Endothelial cell of umbilical vein (primary cell): Measurements from ENCODE around the gene ESRRA.

Source experiments
- CTCF ChIP-seq, 2 donors: IDR thresholded peaks; 1 replicate in 1 of 2; 2 replicates in 1 of 2; pipeline ENCODE4 v1.5.1; 2011; ENCODE audit warnings: low read length in 2 of 2, mild to moderate bottlenecking in 2 of 2, moderate library complexity in 2 of 2, control low read depth in 1 of 2, inconsistent platforms in 1 of 2, low read depth in 1 of 2; ENCODE audit not compliant: insufficient read depth in 1 of 2; ENCODE audit errors: extremely low read depth in 1 of 2
- EZH2 ChIP-seq: IDR thresholded peaks from 2 replicates; pipeline ENCODE4 v1.6.1; 2012; ENCODE audit warnings: borderline replicate concordance, low read depth, mild to moderate bottlenecking, moderate library complexity, low read length, inconsistent platforms; ENCODE audit not compliant: severe bottlenecking
- FOS ChIP-seq: IDR thresholded peaks from 2 replicates; pipeline ENCODE4 v1.6.1; 2011; ENCODE audit warnings: mild to moderate bottlenecking, low read length, moderate library complexity, borderline replicate concordance; ENCODE audit not compliant: insufficient read depth
- GATA2 ChIP-seq: IDR thresholded peaks from 2 replicates; pipeline ENCODE4 v1.7.0; 2011; ENCODE audit warnings: low read depth, mild to moderate bottlenecking, moderate library complexity, mixed read lengths, low read length; ENCODE audit not compliant: insufficient read length, insufficient read depth
- JUN ChIP-seq: IDR thresholded peaks from 2 replicates; pipeline ENCODE4 v1.6.1; 2011; ENCODE audit warnings: borderline replicate concordance, low read depth; ENCODE audit not compliant: insufficient read length, insufficient read depth
- MAX ChIP-seq: IDR thresholded peaks from 2 replicates; pipeline ENCODE4 v1.6.1; 2011; ENCODE audit not compliant: insufficient read depth, insufficient read length
- POLR2A ChIP-seq: IDR thresholded peaks from 2 replicates; pipeline ENCODE4 v1.6.1; 2012; ENCODE audit warnings: low read depth, mild to moderate bottlenecking, control low read depth, low read length
- POLR2AphosphoS5 ChIP-seq: IDR thresholded peaks from 2 replicates; pipeline ENCODE4 v1.6.1; 2012; ENCODE audit warnings: low read depth, mild to moderate bottlenecking, control low read depth, low read length, moderate library complexity; ENCODE audit not compliant: insufficient read depth

- no peak for TF ChIP-seq CTCF (IDR thresholded peaks at IDR 0.05; ENCODE audit: extremely low read depth in 1 of 2, insufficient read depth in 1 of 2, low read depth in 1 of 2, low read length in 2 of 2)
- no peak for TF ChIP-seq POLR2A
- no peak for TF ChIP-seq POLR2AphosphoS5
- no peak for TF ChIP-seq JUN
- no peak for TF ChIP-seq MAX
- no peak for TF ChIP-seq EZH2
- no peak for TF ChIP-seq FOS
- TF ChIP-seq GATA2 = no peak
These were observed 39.9 kb upstream of the ESRRA start for GRCh38 chr11:64265176-64266160.
